WI38 (cell line): Measurements from ENCODE around the gene DOP1B.
A peak's percentile ranks its signal among the peaks of the same experiment; 100 is the strongest.
"Not testable (repeated sequence)": the region's sequence is repeated elsewhere in the genome, so short reads cannot be mapped to it uniquely, and the experiment has no call there.

Experiments
- H3K4me3 ChIP-seq: 2 replicates; pipeline ENCODE4 v1.5.1; 2011; ENCODE audit warnings: low read depth, mild to moderate bottlenecking, control low read depth, low read length
- CTCF ChIP-seq: IDR thresholded peaks from 2 replicates; pipeline ENCODE4 v1.5.1; 2012; ENCODE audit warnings: low read depth, mild to moderate bottlenecking, control low read depth, low read length

Gene DOP1B

DNA sequence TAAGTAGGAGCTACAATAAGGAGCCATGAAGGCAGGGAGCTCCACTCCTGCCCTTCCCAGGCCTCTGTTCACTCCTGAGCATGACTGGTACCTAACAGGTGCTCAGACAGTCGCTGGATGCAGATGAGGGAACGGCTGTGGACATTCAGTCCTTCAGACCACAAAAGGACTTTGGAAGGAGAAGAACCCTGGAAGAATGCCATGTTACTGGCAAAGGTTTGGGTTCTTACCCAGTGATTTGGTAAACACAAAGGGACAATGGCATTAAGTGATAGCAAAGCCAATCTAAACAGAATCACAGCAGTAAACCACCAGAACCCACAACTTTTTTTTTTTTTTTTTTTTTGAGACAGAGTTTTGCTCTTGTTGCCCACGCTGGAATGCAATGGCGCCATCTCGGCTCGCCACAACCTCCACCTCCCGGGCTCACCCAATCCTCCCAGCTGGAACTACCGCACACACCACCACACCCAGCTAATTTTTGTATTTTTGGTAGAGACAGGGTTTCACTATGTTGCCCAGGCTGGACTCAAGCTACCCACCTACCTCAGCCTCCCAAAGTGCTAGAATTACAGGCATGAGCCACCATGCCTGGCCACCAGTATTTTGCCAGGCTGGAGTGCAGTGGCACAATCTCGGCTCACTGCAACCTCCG, 29.2 kb upstream of the DOP1B start:
- H3K4me3 ChIP-seq, result no peak overlapping the region
- TF ChIP-seq CTCF, result no peak

- TF ChIP-seq CTCF, result no peak
- H3K4me3 ChIP-seq, result no peak overlapping the region
These were observed 28.6 kb upstream of the DOP1B start for GRCh38 chr21:36127977-36128376.

DNA sequence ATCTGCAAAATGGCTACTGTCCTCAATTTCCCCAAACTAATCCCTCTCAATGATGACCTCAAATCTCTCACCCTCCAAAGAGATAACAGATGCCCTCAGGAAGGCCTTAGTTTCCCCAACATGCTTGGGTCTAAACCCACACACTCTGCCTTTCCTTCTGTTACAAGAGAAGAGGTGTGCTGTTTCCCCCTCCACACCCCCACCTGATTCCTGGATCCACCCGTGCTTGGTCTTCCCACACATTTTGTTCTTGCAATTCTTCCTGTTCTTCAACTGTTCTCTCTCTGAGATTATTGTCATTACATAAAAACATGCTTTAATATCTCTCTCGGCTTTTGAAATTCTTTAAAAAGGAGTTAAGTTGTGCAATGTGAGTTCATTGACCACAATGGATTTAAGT, 27.4 kb upstream of the DOP1B start:
- TF ChIP-seq CTCF, result no peak
- no peak overlapping the region for H3K4me3 ChIP-seq

DNA sequence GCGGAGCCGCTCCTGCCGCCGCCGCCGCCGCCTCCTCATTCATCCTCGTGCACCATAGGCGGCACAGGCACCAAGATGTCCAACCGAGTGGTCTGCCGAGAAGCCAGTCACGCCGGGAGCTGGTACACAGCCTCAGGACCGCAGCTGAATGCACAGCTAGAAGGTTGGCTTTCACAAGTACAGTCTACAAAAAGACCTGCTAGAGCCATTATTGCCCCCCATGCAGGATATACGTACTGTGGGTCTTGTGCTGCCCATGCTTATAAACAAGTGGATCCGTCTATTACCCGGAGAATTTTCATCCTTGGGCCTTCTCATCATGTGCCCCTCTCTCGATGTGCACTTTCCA, 26.2 kb upstream of the DOP1B start:
- H3K4me3 ChIP-seq, result peak overlapping the region; percentile 33

DNA sequence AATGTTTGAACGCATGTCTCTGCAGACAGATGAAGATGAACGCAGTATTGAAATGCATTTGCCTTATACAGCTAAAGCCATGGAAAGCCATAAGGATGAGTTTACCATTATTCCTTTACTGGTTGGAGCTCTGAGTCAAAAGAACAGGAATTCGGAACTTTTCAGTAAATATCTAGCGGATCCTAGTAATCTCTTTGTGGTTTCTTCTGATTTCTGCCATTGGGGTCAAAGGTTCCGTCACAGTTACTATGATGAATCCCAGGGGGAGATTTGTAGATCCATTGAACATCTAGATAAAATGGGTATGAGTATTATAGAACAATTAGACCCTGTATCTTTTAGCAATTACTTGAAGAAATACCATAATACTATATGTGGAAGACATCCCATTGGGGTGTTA, 25.8 kb upstream of the DOP1B start:
- peak overlapping the region; percentile 33 for H3K4me3 ChIP-seq

GRCh38 chr21:36132696-36133095, 23.9 kb upstream of the DOP1B start:
- TF ChIP-seq CTCF, result no peak
- no peak overlapping the region for H3K4me3 ChIP-seq

DNA sequence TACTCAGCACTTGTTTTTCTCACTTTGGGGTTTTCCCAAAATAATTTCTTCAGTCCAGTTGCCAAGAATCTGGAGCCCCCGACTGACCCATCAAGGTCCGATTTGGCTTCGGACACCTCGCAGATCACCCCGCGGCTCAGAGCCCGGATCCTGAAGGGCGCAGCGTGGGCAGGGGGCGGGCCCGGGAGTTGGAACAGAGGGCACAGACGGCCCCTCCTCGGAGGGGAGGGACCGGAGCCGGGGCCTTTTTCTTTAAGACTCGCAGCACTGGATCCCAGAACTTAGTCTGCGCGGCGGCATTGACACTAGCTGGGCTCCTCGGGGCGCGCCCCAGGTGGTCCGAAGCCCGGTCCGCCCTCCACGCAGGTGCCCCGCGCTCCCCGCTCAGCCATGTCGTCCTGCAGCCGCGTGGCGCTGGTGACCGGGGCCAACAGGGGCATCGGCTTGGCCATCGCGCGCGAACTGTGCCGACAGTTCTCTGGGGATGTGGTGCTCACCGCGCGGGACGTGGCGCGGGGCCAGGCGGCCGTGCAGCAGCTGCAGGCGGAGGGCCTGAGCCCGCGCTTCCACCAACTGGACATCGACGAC, 21.7 kb upstream of the DOP1B start, which contains the start of gene CBR3:
CBR3 (plus strand) TSS at position 277 of the 588 bp plus-strand sequence; CDS start at position 391, 114 bp downstream.
- H3K4me3 ChIP-seq, result peak within 1 kb of the TSS; percentile 77
- no peak for TF ChIP-seq CTCF

DNA sequence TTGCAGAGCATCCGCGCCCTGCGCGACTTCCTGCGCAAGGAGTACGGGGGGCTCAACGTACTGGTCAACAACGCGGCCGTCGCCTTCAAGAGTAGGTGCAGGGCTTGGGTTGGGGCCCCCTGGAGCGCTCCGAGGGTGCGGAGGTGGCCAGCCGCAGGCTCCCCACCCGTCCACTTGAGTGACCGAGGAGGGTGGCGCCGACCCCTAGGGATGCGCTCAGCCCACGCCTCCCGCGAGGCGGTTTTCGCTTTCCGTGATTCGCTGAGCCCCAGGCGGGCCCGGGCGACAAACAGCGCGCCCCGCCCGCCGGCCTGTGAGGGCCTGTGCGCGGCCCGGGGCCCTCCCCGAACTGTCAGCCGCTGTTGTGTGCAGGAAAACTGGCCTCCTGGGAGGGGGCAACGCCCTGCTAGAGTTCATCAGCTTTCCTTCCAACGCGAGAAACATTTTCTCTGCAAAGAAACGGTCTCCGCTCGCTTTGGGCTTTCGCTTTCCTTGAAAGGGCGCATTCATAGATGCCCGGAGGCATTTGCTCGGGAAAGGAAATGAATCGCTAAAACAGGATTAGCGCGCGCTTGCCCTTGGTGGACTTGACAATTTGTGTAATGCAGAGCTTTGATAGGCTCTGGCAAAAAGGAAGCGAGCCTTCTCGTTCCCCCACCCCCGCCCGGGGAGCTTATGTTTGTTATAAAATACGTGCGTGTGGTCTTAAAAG, 21.1 kb upstream of the DOP1B start:
- H3K4me3 ChIP-seq, result peak overlapping the region; percentile 77
- no peak for TF ChIP-seq CTCF

GRCh38 chr21:36139791-36140190, 16.8 kb upstream of the DOP1B start:
- H3K4me3 ChIP-seq, result not testable (repeated sequence)
